ENCODE data around the gene MRPL51. TPM values are rescaled to one million over a fixed set of nuclear protein-coding genes. Genes with fewer than 3 reads are reported as not detected.

The MRPL51 gene
- total and polyA plus RNA-seq, 2 of the 8 experiments (the other 6 are each of a cell fraction or from before 2014, with no cell fraction given), result 119 to 331 TPM

GRCh38 chr12:6493497-6494257, 615 bp upstream of the MRPL51 start, which contains the start of gene NCAPD2:
TSS of gene NCAPD2 (plus strand) at chr12:6494102. CDS start at chr12:6495099, 997 bp downstream.
- peak within 1 kb of the TSS; percentile 82 for H4K5ac ChIP-seq (ENCODE audit: insufficient read length, low read depth, low read length)
- DNase-seq (ENCODE audit: low read depth in 1 of 2, low spot score in 2 of 2), result peak; percentile 86 to 91
- peak within 1 kb of the TSS; percentile 50 for H2BK120ac ChIP-seq (replicated peaks; ENCODE audit: low read depth, low read length)
- H3K23ac ChIP-seq (ENCODE audit: insufficient read length), result no peak within 1 kb of the TSS
- no peak within 1 kb of the TSS for H2BK20ac ChIP-seq (ENCODE audit: low read length)
- H2AK5ac ChIP-seq (ENCODE audit: low read depth, low read length), result no peak within 1 kb of the TSS
- H3K14ac ChIP-seq (ENCODE audit: insufficient read length), result no peak within 1 kb of the TSS
- peaks cover 5 to 33% (median 17%) of the 10 kb centered on the region in 4 experiments; a peak in 7 of 8 replicates for H3K36me3 ChIP-seq (ENCODE audit: control insufficient read depth in 2 of 4, insufficient read depth in 4 of 4, low read length in 3 of 4)
- peaks cover 0 to 38% of the 10 kb centered on the region in 2 experiments; a peak in 3 of 4 replicates for H3K79me2 ChIP-seq (ENCODE audit: control insufficient read depth in 1 of 2, insufficient read depth in 2 of 2, low read length in 2 of 2)
- peak within 1 kb of the TSS; percentile 84 to 98 (median 90) for H3K4me3 ChIP-seq (ENCODE audit: extremely low read depth in 1 of 4, insufficient read depth in 2 of 4, low read depth in 3 of 4, low read length in 4 of 4)
- H3K23me2 ChIP-seq (ENCODE audit: low read depth, low read length), result peaks cover 7% of the 10 kb centered on the region
- H3K9ac ChIP-seq (replicated peaks in 1 of 4; ENCODE audit: extremely low read depth in 1 of 4, low read depth in 3 of 4, low read length in 3 of 4), result peak within 1 kb of the TSS; percentile 55 to 97 (median 82)
- peak within 1 kb of the TSS; percentile 99 for H2BK12ac ChIP-seq (ENCODE audit: low read depth, low read length)
- H3K56ac ChIP-seq (replicated peaks; ENCODE audit: insufficient read length, low read depth, low read length), result peak within 1 kb of the TSS; percentile 82
- H3K4me1 ChIP-seq (replicated peaks in 1 of 4; ENCODE audit: control insufficient read depth in 3 of 4, insufficient read depth in 4 of 4, low read length in 3 of 4), result peaks cover 0 to 6% (median 4%) of the 10 kb centered on the region in 4 experiments; a peak in 4 of 7 replicates
- peaks cover 4% of the 10 kb centered on the region in 2 experiments for H4K20me1 ChIP-seq (replicated peaks in 1 of 2; ENCODE audit: control insufficient read depth in 1 of 2, insufficient read depth in 2 of 2, low read length in 2 of 2)
- FAIRE-seq, result no peak
- peak within 1 kb of the TSS; percentile 24; the same call in 1 of the 2 replicates for H2BK15ac ChIP-seq (ENCODE audit: low read length)
- peak within 1 kb of the TSS; percentile 76 for H3K18ac ChIP-seq (ENCODE audit: extremely low read depth, low read length)
- H3K27ac ChIP-seq (ENCODE audit: low read depth, low read length), result peak within 1 kb of the TSS; percentile 81
- POLR2A ChIA-PET (ENCODE audit: partially characterized antibody), result interaction anchor here (0.7 to 3.9 kb wide), 27 partner anchors 8 to 480 kb away, joined by 3 to 39 read pairs (median 4); partner anchors contain the start of genes CDCA3, GAPDH, SPSB2 and VAMP1
- no peaks in the 10 kb centered on the region for H3K9me3 ChIP-seq (ENCODE audit: insufficient read depth in 2 of 2, low read depth in 1 of 2, low read length in 1 of 2)
- peak within 1 kb of the TSS; percentile 71; the same call in 1 of the 2 replicates for H2AFZ ChIP-seq (ENCODE audit: low read length)
- H4K8ac ChIP-seq (ENCODE audit: extremely low read depth, insufficient read depth, low read length), result peak within 1 kb of the TSS; percentile 39; the same call in 1 of the 2 replicates
- CTCF ChIA-PET (ENCODE audit: partially characterized antibody), result interaction anchor here (0.7 to 3.0 kb wide), 9 partner anchors 11 to 155 kb away, joined by 3 to 15 read pairs (median 3); partner anchors contain the start of gene VAMP1
- 2% methylated on average over 43 of the region's 49 CpGs; no CpG with 5 or more reads in 1 of the 2 experiments for WGBS, 2 experiments (ENCODE audit: extremely low coverage in 1 of 2, insufficient coverage in 1 of 2, insufficient read length in 1 of 2, insufficient replicate concordance in 2 of 2, low coverage in 1 of 2, low lambda C conversion rate in 2 of 2, missing lambda C conversion rate in 1 of 2)
- peak within 1 kb of the TSS; percentile 99 for H2BK5ac ChIP-seq (ENCODE audit: low read depth, low read length)
- peak within 1 kb of the TSS; percentile 48 for H4K91ac ChIP-seq (replicated peaks; ENCODE audit: insufficient read length, low read length)
- peaks cover 3% of the 10 kb centered on the region for H3K79me1 ChIP-seq (ENCODE audit: low read depth, low read length)
- peak within 1 kb of the TSS; percentile 73 for H3K4ac ChIP-seq (replicated peaks; ENCODE audit: insufficient read length, low read depth, low read length)
- peak within 1 kb of the TSS; percentile 88 to 95 for H3K4me2 ChIP-seq (ENCODE audit: insufficient read depth in 1 of 2, low read depth in 2 of 2, low read length in 2 of 2)
- no peaks in the 10 kb centered on the region for H3K27me3 ChIP-seq (replicated peaks in 1 of 4; ENCODE audit: control insufficient read depth in 3 of 4, extremely low read depth in 1 of 4, insufficient read depth in 3 of 4, low read length in 3 of 4)
- TF ChIP-seq TEAD4 (IDR thresholded peaks at IDR 0.05; ENCODE audit: low read depth, low read length), result 0 out of 2 replicates have a peak, but pooled peaks have one; percentile 16
- no peak for TF ChIP-seq ZNF274 (IDR thresholded peaks at IDR 0.05; ENCODE audit: borderline replicate concordance, extremely low read depth, low read length)
- TF ChIP-seq RAD21 (IDR thresholded peaks at IDR 0.05 in 1 of 2, conservative IDR thresholded peaks at IDR 0.05 in 1 of 2; ENCODE audit: low read depth in 2 of 2, low read length in 2 of 2), result no peak; a peak in 1 of 4 replicates
- TF ChIP-seq ATF3 (IDR thresholded peaks at IDR 0.05; ENCODE audit: insufficient read depth, low read depth, low read length), result no peak
- TF ChIP-seq TAF7 (optimal IDR thresholded peaks at IDR 0.05; ENCODE audit: borderline replicate concordance, low read depth, low read length), result peak; percentile 67
- TF ChIP-seq GTF2F1 (IDR thresholded peaks at IDR 0.05; ENCODE audit: borderline replicate concordance, low read depth, low read length), result no peak
- TF ChIP-seq MAX (IDR thresholded peaks at IDR 0.05), result peak; percentile 61; the same call in 1 of the 2 replicates
- TF ChIP-seq HDAC6 (IDR thresholded peaks at IDR 0.05; ENCODE audit: low read depth, low read length), result no peak
- TF ChIP-seq RFX5 (IDR thresholded peaks at IDR 0.05; ENCODE audit: borderline replicate concordance, low read depth, low read length), result no peak

Measured in H1 (cell line).